Measurements from ENCODE around the gene ANKFY1.

ANKFY1 gene

DNA sequence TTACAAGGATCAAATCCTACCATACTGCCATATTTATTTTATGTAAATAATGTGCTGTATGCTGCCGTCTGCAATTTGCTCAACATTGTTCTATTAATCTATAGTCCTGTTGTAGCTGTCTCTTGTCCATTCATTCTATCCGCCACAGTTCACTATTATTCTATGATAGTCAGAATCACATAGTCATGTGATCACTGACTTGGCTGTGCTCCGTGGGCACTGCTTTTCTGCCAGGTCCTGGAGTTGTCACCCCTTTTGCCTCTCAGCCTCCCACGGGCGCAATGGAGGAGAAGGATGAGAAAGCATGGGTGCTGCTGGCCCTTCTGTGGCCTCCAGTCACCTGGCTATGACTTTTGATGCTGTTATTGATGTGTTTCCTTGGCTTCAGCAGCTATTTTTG is 37.3 kb upstream of the ANKFY1 start:
- no peak for DNase-seq (ENCODE audit: low spot score)
- TF ChIP-seq, protein P1, sequence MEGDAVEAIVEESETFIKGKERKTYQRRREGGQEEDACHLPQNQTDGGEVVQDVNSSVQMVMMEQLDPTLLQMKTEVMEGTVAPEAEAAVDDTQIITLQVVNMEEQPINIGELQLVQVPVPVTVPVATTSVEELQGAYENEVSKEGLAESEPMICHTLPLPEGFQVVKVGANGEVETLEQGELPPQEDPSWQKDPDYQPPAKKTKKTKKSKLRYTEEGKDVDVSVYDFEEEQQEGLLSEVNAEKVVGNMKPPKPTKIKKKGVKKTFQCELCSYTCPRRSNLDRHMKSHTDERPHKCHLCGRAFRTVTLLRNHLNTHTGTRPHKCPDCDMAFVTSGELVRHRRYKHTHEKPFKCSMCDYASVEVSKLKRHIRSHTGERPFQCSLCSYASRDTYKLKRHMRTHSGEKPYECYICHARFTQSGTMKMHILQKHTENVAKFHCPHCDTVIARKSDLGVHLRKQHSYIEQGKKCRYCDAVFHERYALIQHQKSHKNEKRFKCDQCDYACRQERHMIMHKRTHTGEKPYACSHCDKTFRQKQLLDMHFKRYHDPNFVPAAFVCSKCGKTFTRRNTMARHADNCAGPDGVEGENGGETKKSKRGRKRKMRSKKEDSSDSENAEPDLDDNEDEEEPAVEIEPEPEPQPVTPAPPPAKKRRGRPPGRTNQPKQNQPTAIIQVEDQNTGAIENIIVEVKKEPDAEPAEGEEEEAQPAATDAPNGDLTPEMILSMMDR (IDR thresholded peaks at IDR 0.05; ENCODE audit: extremely low read depth, insufficient read depth, missing control alignments) = no peak
- in situ Hi-C loops (cut with MboI; ENCODE audit: low pct_unique_long_range_greater_than_20kb, low sequenced_read_pairs, unreplicated experiment) = no loop called here

DNA sequence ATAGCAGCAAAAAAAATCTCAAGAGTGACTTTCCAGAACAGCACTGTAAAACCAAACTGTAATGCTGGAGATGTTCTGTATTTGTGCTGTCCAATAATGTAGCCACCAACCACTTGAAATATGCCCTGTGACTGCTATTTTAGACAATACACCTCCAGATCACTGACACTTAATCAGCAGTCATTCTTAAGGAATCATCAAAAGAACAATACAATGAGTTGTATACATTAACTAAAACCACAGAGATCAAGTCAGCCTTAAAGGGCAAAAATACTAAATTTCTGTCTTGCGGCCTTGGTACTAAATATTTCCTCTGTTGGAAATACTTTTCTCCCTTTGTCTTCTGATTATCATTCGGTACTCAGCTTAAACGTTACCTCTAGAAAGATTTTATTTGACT is 33.6 kb upstream of the ANKFY1 start:
- in situ Hi-C loops (cut with MboI; ENCODE audit: low pct_unique_long_range_greater_than_20kb, low sequenced_read_pairs, unreplicated experiment) = no loop called here
- no peak for DNase-seq (ENCODE audit: low spot score)
- TF ChIP-seq, protein P1 (IDR thresholded peaks at IDR 0.05; ENCODE audit: extremely low read depth, insufficient read depth, missing control alignments) = no peak

DNA sequence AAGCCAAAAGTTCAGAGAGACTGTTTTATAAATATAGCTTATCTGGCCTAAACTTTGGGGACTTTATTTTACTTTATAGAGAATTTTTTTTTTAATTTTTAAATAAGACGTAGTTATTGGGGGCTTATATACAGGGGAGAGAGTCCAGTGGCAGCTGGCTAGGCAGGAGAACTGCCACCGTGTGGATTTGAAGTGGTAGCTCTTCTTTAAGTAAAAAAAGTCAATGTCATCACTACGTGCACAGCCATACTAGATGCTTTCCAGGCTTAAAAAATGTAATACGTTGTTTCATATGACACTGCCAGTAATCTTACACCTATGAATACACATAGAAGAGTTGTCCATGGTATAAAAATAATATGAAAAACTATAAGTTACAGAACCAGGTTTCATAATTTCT is 31.9 kb upstream of the ANKFY1 start:
- in situ Hi-C loops (cut with MboI; ENCODE audit: low pct_unique_long_range_greater_than_20kb, low sequenced_read_pairs, unreplicated experiment) = no loop called here
- DNase-seq (ENCODE audit: low spot score) = no peak
- TF ChIP-seq, protein P1 (IDR thresholded peaks at IDR 0.05; ENCODE audit: extremely low read depth, insufficient read depth, missing control alignments) = no peak

GRCh38 chr17:4293572-4293971 is 29.8 kb upstream of the ANKFY1 start:
- TF ChIP-seq, protein P1 (IDR thresholded peaks at IDR 0.05; ENCODE audit: extremely low read depth, insufficient read depth, missing control alignments) = no peak
- in situ Hi-C loops (cut with MboI; ENCODE audit: low pct_unique_long_range_greater_than_20kb, low sequenced_read_pairs, unreplicated experiment) = no loop called here
- peak; percentile 27 for DNase-seq (ENCODE audit: low spot score)

DNA sequence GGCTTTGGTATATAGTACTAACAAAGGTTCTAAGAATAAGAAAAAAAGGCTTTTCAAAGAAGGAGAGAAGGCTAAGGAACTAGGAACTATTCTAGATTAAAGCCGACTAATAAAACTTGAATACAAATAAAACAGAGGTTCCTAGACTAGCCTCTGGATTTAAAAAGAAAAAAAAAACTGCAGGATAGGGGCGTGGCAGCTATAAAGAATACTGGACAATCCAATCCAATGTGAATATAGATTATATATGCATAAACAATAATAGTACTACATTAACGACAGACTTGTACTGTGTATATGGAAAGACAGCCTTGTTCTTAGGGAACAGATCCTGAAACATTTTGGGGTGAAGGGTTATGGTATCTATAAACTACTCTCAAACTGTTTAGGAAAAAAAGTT is 23.9 kb upstream of the ANKFY1 start:
- in situ Hi-C loops (cut with MboI; ENCODE audit: low pct_unique_long_range_greater_than_20kb, low sequenced_read_pairs, unreplicated experiment) = no loop called here
- no peak for DNase-seq (ENCODE audit: low spot score)
- TF ChIP-seq, protein P1 (IDR thresholded peaks at IDR 0.05; ENCODE audit: extremely low read depth, insufficient read depth, missing control alignments) = no peak

GRCh38 chr17:4276514-4276913 is 12.7 kb upstream of the ANKFY1 start:
- in situ Hi-C loops (cut with MboI; ENCODE audit: low pct_unique_long_range_greater_than_20kb, low sequenced_read_pairs, unreplicated experiment) = no loop called here
- TF ChIP-seq, protein P1 (IDR thresholded peaks at IDR 0.05; ENCODE audit: extremely low read depth, insufficient read depth, missing control alignments) = no peak
- DNase-seq (ENCODE audit: low spot score) = no peak

- in situ Hi-C loops (cut with MboI; ENCODE audit: low pct_unique_long_range_greater_than_20kb, low sequenced_read_pairs, unreplicated experiment) = no loop called here
- no peak for DNase-seq (ENCODE audit: low spot score)
- TF ChIP-seq, protein P1 (IDR thresholded peaks at IDR 0.05; ENCODE audit: extremely low read depth, insufficient read depth, missing control alignments) = no peak
Observed at GRCh38 chr17:4272972-4273368, 9.2 kb upstream of the ANKFY1 start.
